IMR-90 (cell line): ENCODE results near the gene CD79B. TPM values are rescaled to one million over a fixed set of nuclear protein-coding genes. Genes with fewer than 3 reads are reported as not detected.

ENCODE experiments used
- ATAC-seq: fragments of 200-7000 bp; cut with Tn5 transposase; 2 replicates; pipeline ENCODE4 v1.9.1; 2020; ENCODE audit warnings: low read depth, mild to moderate bottlenecking, moderate library complexity
- BruUV-seq: library from RNA; stranded (reverse); fragments of 400-500 nt; replicated peaks from 2 replicates; lab custom pipeline; 2021; lab: Mats Ljungman, UMichigan
- CTCF ChIA-PET: fragments of 300-600 bp; formaldehyde crosslinking; extraction: SDS; loops from one replicate; lab custom pipeline; 2021; ENCODE audit warnings: antibody characterized with exemption; lab: Yijun Ruan, JAX
- POLR2A ChIA-PET: fragments of 300-600 bp; sonication (Branson Sonifier 250); formaldehyde crosslinking; loops from one replicate; lab custom pipeline; 2022; ENCODE audit warnings: antibody characterized with exemption; ENCODE audit not compliant: unreplicated experiment; lab: Charles Lee
- DNase-seq: peaks from one replicate; pipeline ENCODE4 v3.0.0; 2013
- H2AFZ ChIP-seq: replicated peaks from 2 replicates; pipeline ENCODE3; 2013; ENCODE audit warnings: low read length, mild to moderate bottlenecking; ENCODE audit not compliant: poor library complexity
- H2AK5ac ChIP-seq: 2 replicates; pipeline ENCODE4 v1.6.1; 2013; ENCODE audit warnings: low read depth, low read length, inconsistent platforms
- H2AK9ac ChIP-seq: replicated peaks from 2 replicates; pipeline ENCODE3; 2013; ENCODE audit warnings: mild to moderate bottlenecking, low read depth, low read length, moderate library complexity; ENCODE audit not compliant: poor library complexity
- H2BK120ac ChIP-seq: 2 replicates; pipeline ENCODE4 v1.6.1; 2013; ENCODE audit warnings: low read depth, low read length, inconsistent platforms
- H2BK15ac ChIP-seq: 3 replicates; pipeline ENCODE4 v1.6.1; 2013; ENCODE audit warnings: low read depth, low read length, inconsistent platforms
- H2BK20ac ChIP-seq: 2 replicates; pipeline ENCODE4 v1.6.1; 2013; ENCODE audit warnings: low read depth, mild to moderate bottlenecking, inconsistent platforms, low read length, moderate library complexity
- H2BK5ac ChIP-seq: 2 replicates; pipeline ENCODE4 v1.6.1; 2013; ENCODE audit warnings: mild to moderate bottlenecking, low read depth, low read length, inconsistent platforms; ENCODE audit not compliant: poor library complexity, severe bottlenecking
- H3K14ac ChIP-seq: replicated peaks from 2 replicates; pipeline ENCODE4 v1.6.1; 2013; ENCODE audit warnings: low read depth, low read length, inconsistent platforms
- H3K18ac ChIP-seq: 2 replicates; pipeline ENCODE4 v1.6.1; 2013; ENCODE audit warnings: low read depth, low read length, control low read depth
- H3K23ac ChIP-seq: 2 replicates; pipeline ENCODE4 v1.6.1; 2013; ENCODE audit warnings: low read depth, low read length, inconsistent platforms
- H3K27ac ChIP-seq: 2 replicates; pipeline ENCODE4 v1.5.1; 2013; ENCODE audit warnings: mild to moderate bottlenecking, control low read depth, low read length; ENCODE audit not compliant: insufficient read depth
- H3K27me3 ChIP-seq: 2 replicates; pipeline ENCODE4 v1.6.1; 2013; ENCODE audit warnings: low read length; ENCODE audit not compliant: control insufficient read depth, insufficient read depth
- H3K36me3 ChIP-seq: 2 replicates; pipeline ENCODE4 v1.6.1; 2013; ENCODE audit warnings: low read length, mixed read lengths; ENCODE audit not compliant: control insufficient read depth, insufficient read depth
- H3K4ac ChIP-seq: 2 replicates; pipeline ENCODE4 v1.6.1; 2013; ENCODE audit warnings: low read depth, low read length, inconsistent platforms
- H3K4me1 ChIP-seq: 2 replicates; pipeline ENCODE4 v1.6.1; 2013; ENCODE audit warnings: low read length, mixed read lengths; ENCODE audit not compliant: control insufficient read depth, insufficient read depth
- H3K4me2 ChIP-seq: 2 replicates; pipeline ENCODE4 v1.6.1; 2013; ENCODE audit warnings: low read depth, mild to moderate bottlenecking, control low read depth, low read length, moderate library complexity
- H3K4me3 ChIP-seq: 2 replicates; pipeline ENCODE4 v1.5.1; 2013; ENCODE audit warnings: low read depth, mild to moderate bottlenecking, control low read depth, low read length, moderate library complexity; ENCODE audit not compliant: insufficient read depth
- H3K56ac ChIP-seq: 2 replicates; pipeline ENCODE4 v1.6.1; 2013; ENCODE audit warnings: low read length, inconsistent platforms; ENCODE audit not compliant: insufficient read depth; ENCODE audit errors: extremely low read depth
- H3K79me1 ChIP-seq, 2 experiments: 2 replicates each; pipeline ENCODE4 v1.6.1; 2013; ENCODE audit warnings: low read length in 2 of 2, inconsistent platforms in 1 of 2, low read depth in 1 of 2
- H3K9ac ChIP-seq: 2 replicates; pipeline ENCODE4 v1.6.1; 2013; ENCODE audit warnings: low read depth, low read length, control low read depth
- H3K9me1 ChIP-seq: 2 replicates; pipeline ENCODE4 v1.6.1; 2013; ENCODE audit warnings: low read length, inconsistent platforms; ENCODE audit not compliant: insufficient read depth
- H3K9me3 ChIP-seq: 2 replicates; pipeline ENCODE4 v1.6.1; 2013; ENCODE audit warnings: low read length; ENCODE audit not compliant: control insufficient read depth, insufficient read depth
- H4K20me1 ChIP-seq: 2 replicates; pipeline ENCODE4 v1.6.1; 2013; ENCODE audit warnings: low read length, inconsistent platforms; ENCODE audit not compliant: insufficient read depth
- H4K5ac ChIP-seq: 2 replicates; pipeline ENCODE4 v1.6.1; 2013; ENCODE audit warnings: mild to moderate bottlenecking, low read depth, low read length, control low read depth
- H4K8ac ChIP-seq, 2 experiments: 2 replicates each; pipeline ENCODE4 v1.6.1; 2013; ENCODE audit warnings: low read depth in 2 of 2, low read length in 2 of 2, control low read depth in 1 of 2, inconsistent platforms in 1 of 2
- H4K91ac ChIP-seq: 2 replicates; pipeline ENCODE4 v1.6.1; 2013; ENCODE audit warnings: low read depth, low read length, inconsistent platforms; ENCODE audit not compliant: insufficient read depth
- CEBPB ChIP-seq: IDR thresholded peaks from 2 replicates; pipeline ENCODE4 v1.6.1; 2012; ENCODE audit warnings: low read depth, low read length, improper control_type of control experiment
- FOS ChIP-seq: fragments of 150-350 bp; IDR thresholded peaks from 2 replicates; pipeline ENCODE4 v1.6.1; 2016; ENCODE audit warnings: low read depth, low read length
- MAFK ChIP-seq: IDR thresholded peaks from 2 replicates; pipeline ENCODE4 v1.6.1; 2012; ENCODE audit warnings: low read depth, low read length, improper control_type of control experiment
- MAZ ChIP-seq: IDR thresholded peaks from 2 replicates; pipeline ENCODE4 v1.6.1; 2012; ENCODE audit warnings: low read depth, mild to moderate bottlenecking, low read length, improper control_type of control experiment, moderate library complexity, borderline replicate concordance
- MXI1 ChIP-seq: IDR thresholded peaks from 2 replicates; pipeline ENCODE4 v1.6.1; 2012; ENCODE audit warnings: low read depth, mild to moderate bottlenecking, low read length, moderate library complexity, borderline replicate concordance
- NFE2L2 ChIP-seq: fragments of 150-350 bp; IDR thresholded peaks from 2 replicates; pipeline ENCODE4 v1.6.1; 2016; ENCODE audit warnings: low read depth, mild to moderate bottlenecking, low read length
- POLR2A ChIP-seq: IDR thresholded peaks from 2 replicates; pipeline ENCODE4 v1.6.1; 2012; ENCODE audit warnings: mild to moderate bottlenecking, low read depth, low read length
- RAD21 ChIP-seq: IDR thresholded peaks from 2 replicates; pipeline ENCODE4 v1.6.1; 2012; ENCODE audit warnings: low read length, improper control_type of control experiment
- RCOR1 ChIP-seq: IDR thresholded peaks from 2 replicates; pipeline ENCODE4 v1.6.1; 2012; ENCODE audit warnings: mild to moderate bottlenecking, low read length, improper control_type of control experiment; ENCODE audit not compliant: insufficient replicate concordance
- RFX5 ChIP-seq: IDR thresholded peaks from 2 replicates; pipeline ENCODE4 v1.8.0; 2012; ENCODE audit warnings: low read depth, mild to moderate bottlenecking, low read length, moderate library complexity
- SMC3 ChIP-seq: fragments of 150-350 bp; IDR thresholded peaks from 2 replicates; pipeline ENCODE4 v1.6.1; 2016; ENCODE audit warnings: low read depth, mild to moderate bottlenecking, antibody characterized with exemption, low read length, moderate library complexity
- WGBS, 2 experiments: methylation state at CpG; one replicate each; pipeline versions ENCODE4 v1.1.5 to v1.1.7; 2013; ENCODE audit warnings: missing lambda C conversion rate in 2 of 2; ENCODE audit not compliant: insufficient read length in 1 of 2; ENCODE audit errors: extremely low coverage in 2 of 2; 5-methylcytosine and 5-hydroxymethylcytosine counted together
- dilution Hi-C: fragments of 300-500 bp; cut with HindIII; formaldehyde crosslinking; loops from one replicate; pipeline ENCODE4 v1.14.3; 2018; ENCODE audit warnings: low sequenced_read_pairs; ENCODE audit not compliant: unreplicated experiment
- in situ Hi-C: fragments of 300-500 bp; cut with MboI; formaldehyde crosslinking; loops from 3 replicates; pipeline ENCODE4 v1.14.3; 2019; ENCODE audit warnings: low sequenced_read_pairs, inconsistent platforms, mixed read lengths
- intact Hi-C: fragments of 100-400 bp; cut with micrococcal nuclease; formaldehyde crosslinking; loops from 2 replicates; pipeline ENCODE4 v1.10.0; 2022
- polyA plus RNA-seq, 3 experiments: library from polyadenylated mRNA; depleted of rRNA; stranded (reverse); fragments of >200 nt; gene quantifications; 2 replicates each; pipeline ENCODE4 v1.2.3, GENCODE V29; 2012; ENCODE audit warnings: low replicate concordance in 1 of 3
- total RNA-seq: library from RNA; depleted of rRNA; stranded (reverse); fragments of >200 nt; gene quantifications from 2 replicates; pipeline ENCODE4 v1.2.3, GENCODE V29; 2012

Gene CD79B
- total and polyA plus RNA-seq, 2 of the 4 experiments (the other 2 are of a cell fraction) = not detected

- WGBS, 2 experiments = no CpG with 5 or more reads among the region's 2 CpGs
Observed at GRCh38 chr17:63926164-63926563, 6.0 kb downstream of the CD79B start.

More at GRCh38 chr17:63926164-63926563, 6.0 kb downstream of the CD79B start:
- intact Hi-C loops = no loop called here
- Histone ChIP-seq H4K20me1 (no peaks in the 10 kb centered on the region), H3K14ac (no peak overlapping the region), H2BK5ac (no peak overlapping the region), H3K4ac (no peak overlapping the region), H3K9ac (no peak overlapping the region), H3K18ac (no peak overlapping the region), H3K4me2 (no peak overlapping the region), H2AFZ (no peak overlapping the region), H3K9me3 (no peaks in the 10 kb centered on the region), H2BK15ac (no peak overlapping the region), H2AK5ac (no peak overlapping the region), H3K56ac (no peak overlapping the region), H2BK20ac (no peak overlapping the region), H2AK9ac (no peak overlapping the region), H4K91ac (no peak overlapping the region), H3K4me1 (no peaks in the 10 kb centered on the region), H3K4me3 (no peak overlapping the region), H3K79me1 (no peaks in the 10 kb centered on the region), H3K23ac (no peak overlapping the region), H4K8ac (no peak overlapping the region), H3K9me1 (no peaks in the 10 kb centered on the region), H3K27me3 (peaks cover 13% of the 10 kb centered on the region), H3K27ac (no peak overlapping the region), H2BK120ac (no peak overlapping the region), H3K36me3 (no peaks in the 10 kb centered on the region), H4K5ac (no peak overlapping the region)
- TF ChIP-seq CEBPB (no peak), POLR2A (no peak), MAFK (no peak), RAD21 (no peak), MXI1 (no peak), NFE2L2 (no peak), RCOR1 (no peak), FOS (no peak), SMC3 (no peak), MAZ (no peak), RFX5 (no peak)
- ChIA-PET POLR2A (no interaction called here), CTCF (no interaction called here)
- BruUV-seq = no TSS peak
- in situ Hi-C loops = no loop called here
- no peak for DNase-seq
- dilution Hi-C loops = no loop called here
- ATAC-seq = no peak
